ENCODE measurements around the gene STX3.

- TF ChIP-seq CTCF (conservative IDR thresholded peaks at IDR 0.05; ENCODE audit: low read length) (no peak), EZH2phosphoT487 (IDR thresholded peaks at IDR 0.05; ENCODE audit: borderline replicate concordance, low read depth, low read length) (no peak)
These were observed 86.3 kb downstream of the STX3 start for GRCh38 chr11:59841514-59841913.

Data from OCI-LY7 (cell line).